Endothelial cell of hepatic sinusoid (primary cell): ENCODE data around the gene NPPA.
"Not testable (repeated sequence)": the region's sequence is repeated elsewhere in the genome, so short reads cannot be mapped to it uniquely, and the experiment has no call there.

Experiments used
- in situ Hi-C: cut with HindIII; loops from 2 replicates; pipeline ENCODE4 v1.10.0; 2017; ENCODE audit warnings: low sequenced_read_pairs

Gene NPPA

DNA sequence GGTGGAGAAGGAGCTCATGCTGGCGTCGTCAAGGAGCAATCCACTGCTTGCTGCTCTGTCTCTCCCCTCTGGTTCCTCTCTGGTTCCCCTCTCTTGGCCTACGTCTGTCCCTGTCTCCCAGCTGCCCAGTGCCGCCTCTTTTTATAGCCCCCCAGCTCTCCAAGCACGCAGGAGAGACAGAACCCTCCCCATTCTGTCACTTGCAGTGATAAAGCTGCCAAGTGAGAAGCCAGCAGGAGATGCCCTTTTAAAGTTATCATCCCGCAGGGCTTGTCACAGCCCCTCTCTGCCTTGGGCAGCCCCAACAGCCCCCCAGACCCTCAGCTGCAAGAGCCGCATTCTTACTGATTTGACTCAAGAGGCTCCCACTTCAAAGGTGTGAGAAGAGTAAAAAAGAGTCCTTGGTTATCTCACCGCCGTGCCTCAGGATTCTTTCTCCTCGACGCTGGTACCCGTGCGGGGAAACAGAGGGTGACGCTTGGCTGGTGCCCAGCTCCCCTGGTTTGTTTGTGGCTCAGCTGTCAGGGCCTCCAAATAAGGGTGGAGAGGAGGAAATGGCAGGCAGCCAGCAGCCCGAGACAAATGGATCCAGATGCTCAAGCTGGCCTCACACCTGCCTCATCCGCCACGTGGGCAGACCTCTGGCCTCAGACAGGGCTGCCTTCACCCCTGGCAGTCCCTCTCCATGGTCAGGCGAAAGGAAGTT lies at the start of gene NPPA:
Gene NPPA (minus strand): TSS at position 117 of the 706 bp plus-strand sequence. CDS start 99 bp downstream, at position 18.
- in situ Hi-C loops, result no loop called here

DNA sequence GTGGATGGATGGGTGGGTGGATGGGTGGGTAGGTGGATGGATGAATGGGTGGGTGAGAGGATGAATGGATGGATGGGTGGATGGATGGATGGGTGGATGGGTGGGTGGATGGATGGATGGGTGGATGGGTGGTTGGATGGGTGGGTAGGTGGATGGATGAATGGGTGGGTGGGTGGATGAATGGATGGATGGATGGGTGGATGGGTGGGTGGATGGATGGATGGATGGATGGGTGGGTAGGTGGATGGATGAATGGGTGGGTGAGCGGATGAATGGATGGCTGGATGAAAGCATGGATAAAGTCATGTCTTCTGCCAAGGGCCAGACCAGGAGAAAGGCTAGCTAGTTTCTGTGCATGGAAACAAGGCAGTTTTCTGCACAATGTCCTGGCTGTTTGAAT lies 46.9 kb upstream of the NPPA start:
- in situ Hi-C loops, result not testable (repeated sequence)

- in situ Hi-C loops, result no loop called here
Measured at GRCh38 chr1:11893907-11894251, 46.3 kb upstream of the NPPA start.

DNA sequence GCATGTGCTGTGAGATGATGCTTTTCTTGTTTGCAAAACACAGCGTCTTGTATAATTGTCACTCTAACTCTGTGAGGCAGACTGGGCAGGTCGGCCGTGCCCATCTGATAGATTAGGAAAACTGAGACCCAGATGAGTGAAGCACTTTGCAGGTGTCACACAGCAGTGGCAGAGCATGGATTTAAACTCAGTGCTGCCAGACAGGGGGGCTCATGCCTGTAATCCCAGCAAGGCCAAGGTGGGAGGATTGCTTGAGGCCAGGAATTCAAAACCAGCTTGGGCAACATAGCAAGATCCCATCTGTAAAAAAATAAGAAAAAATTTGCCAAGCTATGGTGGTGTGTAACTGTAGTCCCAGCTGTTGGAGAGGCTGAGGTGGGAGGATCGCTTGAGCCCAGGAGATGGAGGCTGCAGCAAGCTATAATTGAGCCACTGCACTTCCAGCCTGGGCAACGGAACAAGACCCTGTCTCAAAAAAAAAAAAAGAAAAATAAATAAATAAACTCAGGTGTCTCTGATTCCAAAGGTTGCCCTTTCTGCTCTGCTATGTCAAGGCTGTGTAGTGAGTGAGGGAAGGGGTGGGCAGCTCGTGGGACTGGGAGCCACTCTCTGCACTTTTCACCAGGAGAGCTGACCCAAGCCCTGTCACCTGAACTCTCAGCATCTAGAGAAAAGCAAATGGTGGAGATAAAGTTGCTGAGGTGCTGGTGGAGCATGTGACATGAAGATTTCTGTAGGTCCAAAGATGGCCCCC lies 44.0 kb upstream of the NPPA start:
- in situ Hi-C loops, result no loop called here

DNA sequence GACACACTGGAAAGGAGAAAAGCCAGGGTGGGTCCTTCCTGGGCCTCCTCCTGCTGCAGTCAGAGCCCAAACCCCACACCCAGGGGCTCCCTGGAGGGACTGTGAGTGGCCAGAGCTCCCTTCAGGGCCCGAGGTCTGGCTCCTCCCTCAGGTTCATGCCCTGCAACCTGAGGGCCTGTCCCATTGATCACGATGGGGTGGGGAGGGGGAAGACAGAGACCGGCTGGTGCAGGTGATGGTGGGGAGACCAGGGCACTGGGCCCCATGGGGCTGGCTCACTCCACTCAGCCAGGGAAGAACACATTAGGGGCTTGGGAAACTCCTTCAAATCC lies 41.3 kb upstream of the NPPA start:
- in situ Hi-C loops, result loop anchor here (5.0 kb wide), 1 partner anchor 77 kb away; no protein-coding TSS in a partner anchor

- in situ Hi-C loops, result loop anchor here (5.0 kb wide), 1 partner anchor 76 kb away; no protein-coding TSS in a partner anchor
Measured at GRCh38 chr1:11888206-11888876, 40.8 kb upstream of the NPPA start.

DNA sequence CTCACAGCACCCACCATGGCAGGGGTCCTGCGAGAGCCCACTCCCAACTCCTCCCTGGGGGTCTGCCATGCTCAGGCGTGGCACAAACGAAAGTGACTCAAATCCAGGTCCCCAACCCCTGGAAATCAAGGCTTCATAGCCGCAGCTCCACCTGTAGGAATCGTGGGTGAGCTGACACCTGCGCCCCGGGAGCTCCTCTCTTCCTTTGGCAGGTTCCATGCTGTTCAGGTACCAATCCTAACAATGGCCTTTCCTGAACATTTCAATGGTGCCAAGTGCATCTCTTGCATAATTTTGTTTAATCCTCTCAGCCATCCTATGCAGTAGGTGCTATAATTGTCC lies 40.1 kb upstream of the NPPA start:
- in situ Hi-C loops, result loop anchor here (5.0 kb wide), 1 partner anchor 75 kb away; no protein-coding TSS in a partner anchor

DNA sequence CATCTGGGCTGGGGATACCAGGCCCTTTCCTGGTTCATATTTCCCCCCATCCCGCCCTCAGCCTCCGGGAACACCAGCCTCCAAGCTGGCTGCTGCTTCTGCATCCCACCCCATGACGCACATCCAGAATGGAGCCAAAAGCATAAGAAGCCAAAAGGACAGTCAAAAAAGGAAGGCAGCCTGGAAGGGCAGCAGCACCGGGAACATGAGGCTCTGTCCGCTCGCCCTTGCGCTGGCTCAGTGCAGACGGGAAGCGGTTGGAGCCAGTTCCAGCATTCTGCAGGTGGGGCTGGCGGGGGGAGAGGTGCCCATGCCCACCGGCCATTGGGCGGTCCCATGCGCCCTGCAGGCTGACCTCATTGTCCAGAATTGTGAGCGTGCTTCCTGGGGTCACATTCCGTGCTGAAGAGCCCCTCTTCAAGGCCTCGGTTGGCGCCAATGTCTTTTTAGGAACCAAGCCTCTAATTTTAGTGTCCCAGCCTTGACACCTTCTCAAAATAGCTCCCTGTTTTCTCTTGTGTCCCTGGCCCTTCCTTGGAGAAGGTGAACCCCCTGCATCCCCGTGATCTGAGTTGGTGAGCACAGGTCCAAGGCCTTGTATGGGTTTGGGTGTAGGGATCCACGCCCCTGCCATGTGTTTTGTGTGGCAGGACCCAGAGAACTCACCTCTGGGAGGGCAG lies 39.5 kb upstream of the NPPA start:
- in situ Hi-C loops, result loop anchor here (5.0 kb wide), 1 partner anchor 75 kb away; no protein-coding TSS in a partner anchor

GRCh38 chr1:11885916-11886315 lies 38.3 kb upstream of the NPPA start:
- in situ Hi-C loops, result loop anchor here (5.0 kb wide), 1 partner anchor 74 kb away; no protein-coding TSS in a partner anchor

DNA sequence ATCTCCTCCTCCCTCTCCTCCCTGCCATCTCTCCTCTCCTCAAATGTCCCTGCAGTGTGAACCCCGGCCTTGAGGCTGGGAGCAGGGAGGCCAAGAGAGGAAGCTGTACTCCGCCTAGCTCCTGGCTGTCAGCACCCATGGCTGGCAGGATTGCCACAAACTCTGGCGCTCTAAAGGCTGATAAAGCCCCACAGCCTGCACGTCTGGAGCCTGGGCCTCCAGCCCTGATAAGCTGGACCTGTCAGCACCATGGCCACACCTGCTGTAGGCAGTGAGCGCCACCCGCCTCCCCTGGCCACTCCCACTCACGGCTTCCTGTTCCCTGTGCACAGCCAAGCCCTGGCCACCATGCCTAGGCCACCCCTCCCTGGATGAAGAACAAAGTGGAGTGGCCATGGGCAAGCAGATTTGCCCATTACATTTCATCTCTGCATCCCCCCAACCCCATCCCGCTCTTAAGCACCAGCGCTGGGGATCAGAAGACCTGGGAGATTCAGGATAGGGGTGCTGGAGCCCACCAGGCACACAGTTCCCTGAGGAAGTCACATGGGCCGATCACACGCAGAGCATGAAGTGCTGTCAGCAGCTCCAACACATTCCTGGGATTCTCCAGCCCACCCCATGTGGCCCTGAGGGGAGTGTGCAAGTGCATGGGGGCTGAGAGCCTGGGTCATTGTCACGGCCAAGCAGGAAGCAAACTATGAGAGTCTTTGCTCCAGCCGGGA lies 35.4 kb upstream of the NPPA start:
- in situ Hi-C loops, result no loop called here

- in situ Hi-C loops, result no loop called here
Measured at GRCh38 chr1:11881749-11882441, 34.3 kb upstream of the NPPA start.

DNA sequence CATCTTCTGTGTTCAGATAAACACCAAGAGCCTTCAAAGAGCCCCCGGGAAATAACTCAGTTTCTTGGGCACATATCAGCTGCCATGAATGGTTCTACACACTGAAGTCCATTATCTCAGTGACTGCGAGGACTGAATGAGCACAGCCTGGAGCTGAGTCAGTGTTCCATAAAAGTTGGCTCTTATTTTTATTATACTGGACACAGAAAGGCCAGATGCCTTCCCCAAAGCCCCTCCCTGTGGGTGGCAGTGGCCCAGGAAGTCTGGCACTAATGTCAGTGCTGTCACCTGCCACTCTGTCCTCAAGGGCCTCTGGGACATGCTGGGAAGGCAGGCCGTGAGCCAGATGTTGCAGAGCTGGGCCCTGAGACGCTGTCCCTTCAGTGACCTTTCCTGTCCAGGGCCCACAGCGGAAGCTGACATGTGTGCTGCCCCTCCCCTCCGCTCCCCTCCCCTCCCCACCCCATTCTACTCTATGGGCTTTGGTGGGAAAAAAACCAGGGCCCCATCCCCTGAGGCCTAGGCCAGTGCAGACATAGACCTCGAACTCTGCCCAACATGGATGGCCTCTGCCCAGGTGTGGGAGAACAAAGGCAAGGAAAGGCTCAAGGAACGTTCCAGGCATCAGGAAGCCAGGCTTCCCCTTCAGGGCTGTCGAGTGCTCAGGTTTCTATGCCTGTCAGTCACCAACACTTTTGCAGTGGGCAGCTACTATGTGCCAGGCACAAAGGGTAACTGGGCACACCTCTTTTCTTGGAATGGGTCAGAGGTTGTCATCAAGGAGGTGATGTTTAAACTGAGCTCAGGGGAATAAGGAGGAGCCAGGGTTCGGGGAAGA lies 33.5 kb upstream of the NPPA start:
- in situ Hi-C loops, result no loop called here

GRCh38 chr1:11880181-11880575 lies 32.6 kb upstream of the NPPA start:
- in situ Hi-C loops, result no loop called here

- in situ Hi-C loops, result no loop called here
Measured at GRCh38 chr1:11879311-11880180, 32.0 kb upstream of the NPPA start.

DNA sequence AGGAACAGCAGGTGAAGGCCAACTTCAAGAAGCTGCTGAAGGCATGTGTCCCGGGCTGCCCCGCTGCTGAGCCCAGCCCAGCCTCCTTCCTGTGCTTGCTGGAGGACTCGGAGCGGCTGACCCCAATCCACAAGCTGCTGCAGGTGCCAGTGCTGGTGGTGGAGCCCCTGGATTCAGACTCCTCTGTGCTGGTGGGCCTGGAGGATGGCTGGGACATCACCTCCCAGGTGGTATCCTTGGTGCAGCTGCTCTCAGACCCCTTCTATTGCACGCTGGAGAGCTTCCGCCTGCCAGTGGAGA lies 31.3 kb upstream of the NPPA start:
- in situ Hi-C loops, result no loop called here

GRCh38 chr1:11878081-11878890 lies 30.7 kb upstream of the NPPA start:
- in situ Hi-C loops, result no loop called here

DNA sequence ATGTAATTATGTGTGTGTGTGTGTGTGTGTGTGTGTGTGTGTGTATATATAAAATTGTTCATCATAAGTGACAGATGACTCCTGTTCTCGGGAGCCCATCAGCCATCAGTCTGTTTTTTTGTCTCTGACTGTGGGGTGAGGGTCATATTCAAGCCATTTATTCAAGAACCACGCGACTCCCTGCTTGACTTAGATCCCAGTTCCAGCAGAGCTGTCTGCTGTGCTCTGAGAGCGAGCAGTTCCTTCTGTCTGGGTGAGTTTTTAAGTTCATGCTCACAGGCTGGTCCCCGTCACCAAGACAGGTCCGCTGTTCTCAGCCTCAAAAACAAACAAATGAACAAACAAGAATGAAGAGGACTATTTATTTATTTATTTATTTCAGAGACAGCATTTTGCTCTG lies 29.5 kb upstream of the NPPA start:
- in situ Hi-C loops, result no loop called here

DNA sequence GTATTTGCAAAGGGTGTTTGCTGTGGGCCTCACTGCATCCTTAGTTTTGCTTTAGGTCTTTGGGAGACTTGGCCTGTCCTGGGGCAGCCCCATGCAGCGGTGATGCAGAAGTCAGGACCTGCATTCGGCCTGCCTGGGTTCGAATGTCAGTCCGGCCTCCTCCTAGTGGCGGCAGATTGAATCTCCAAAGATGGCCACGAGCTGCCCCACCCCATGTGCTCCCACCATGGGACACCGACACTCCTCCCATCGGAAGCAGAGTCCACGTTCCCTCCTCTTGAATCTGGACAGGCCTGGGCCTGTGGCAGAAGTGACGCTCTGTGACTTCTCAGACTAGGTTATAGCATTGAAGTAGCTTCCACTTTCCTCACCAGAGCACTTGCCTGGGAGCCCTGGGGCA lies 27.5 kb upstream of the NPPA start:
- in situ Hi-C loops, result no loop called here
